Measurements from ENCODE around the gene ZNF740.

The ZNF740 gene

GRCh38 chr12:53244337-53244736, 63.8 kb downstream of the ZNF740 start:
- TF ChIP-seq YY1 (IDR thresholded peaks at IDR 0.05; ENCODE audit: insufficient read depth, insufficient read length), result no peak
- H3K9ac ChIP-seq (ENCODE audit: insufficient read length, low read depth), result no peak overlapping the region
- no peaks in the 10 kb centered on the region for H3K9me3 ChIP-seq (ENCODE audit: insufficient read depth, low read length)
- H3K27me3 ChIP-seq (ENCODE audit: insufficient read depth, insufficient read length), result no peaks in the 10 kb centered on the region
- no peak for DNase-seq (ENCODE audit: low read depth, low spot score)
- H3K4me1 ChIP-seq (ENCODE audit: insufficient read depth, insufficient read length), result peaks cover 10% of the 10 kb centered on the region
- no peak overlapping the region for H3K4me3 ChIP-seq (ENCODE audit: insufficient read length, low read depth)
- no peaks in the 10 kb centered on the region for H3K36me3 ChIP-seq (ENCODE audit: insufficient read depth, insufficient read length, low read length)
